GM10248 (cell line): ENCODE data around the gene RTF1.
"Not testable (repeated sequence)": the region's sequence is repeated elsewhere in the genome, so short reads cannot be mapped to it uniquely, and the experiment has no call there.

Experiments used
- CTCF ChIA-PET: fragments of 300-600 bp; sonication (Branson Sonifier 250); formaldehyde crosslinking; extraction: SDS; loops from one replicate; lab custom pipeline; 2021; ENCODE audit warnings: antibody characterized with exemption; lab: Yijun Ruan, JAX
- POLR2A ChIA-PET: fragments of 350-650 bp; sonication (Branson Sonifier 250); formaldehyde crosslinking; extraction: SDS; loops from one replicate; lab custom pipeline; 2020; ENCODE audit warnings: antibody characterized with exemption; lab: Yijun Ruan, JAX
- DNase-seq: peaks from one replicate; pipeline ENCODE4 v3.0.0; 2012; ENCODE audit errors: extremely low spot score
- CTCF ChIP-seq: IDR thresholded peaks from 2 replicates; pipeline ENCODE4 v1.5.1; 2012; ENCODE audit warnings: mild to moderate bottlenecking, low read depth; ENCODE audit errors: extremely low read depth, missing control alignments, control extremely low read depth

Gene RTF1

GRCh38 chr15:41462084-41462795, 45.3 kb downstream of the RTF1 start:
- POLR2A ChIA-PET = no interaction called here
- no peak for DNase-seq
- CTCF ChIA-PET = interaction anchor here (1.3 to 1.4 kb wide), 2 partner anchors 9 to 350 kb away, joined by 3 to 4 read pairs; no protein-coding TSS in a partner anchor
- TF ChIP-seq CTCF = no peak

- POLR2A ChIA-PET = interaction anchor here (0.6 kb wide), 2 partner anchors 21 to 78 kb away, joined by 3 read pairs; no protein-coding TSS in a partner anchor
These were observed 48.1 kb downstream of the RTF1 start for GRCh38 chr15:41464889-41465580.

GRCh38 chr15:41465822-41466421, 49.0 kb downstream of the RTF1 start:
- TF ChIP-seq CTCF = peak; percentile 82
- peak; percentile 52 for DNase-seq
- ChIA-PET POLR2A (interaction anchor here (0.6 kb wide), 1 partner anchor 30 kb away, joined by 6 read pairs; no protein-coding TSS in a partner anchor), CTCF (interaction anchor here (0.6 to 4.4 kb wide), 48 partner anchors 9 to 463 kb away, joined by 3 to 41 read pairs (median 4); partner anchors contain the start of genes ITPKA, LTK, MAPKBP1 and MGA)

More at GRCh38 chr15:41464889-41465580, 48.1 kb downstream of the RTF1 start:
- CTCF ChIA-PET = interaction anchor here (1.0 to 4.4 kb wide), 35 partner anchors 8 to 462 kb away, joined by 3 to 41 read pairs (median 5); partner anchors contain the start of genes ITPKA, LTK, MAPKBP1 and RPAP1
- DNase-seq = no peak
- no peak for TF ChIP-seq CTCF

- no peak for TF ChIP-seq CTCF
- ChIA-PET POLR2A (no interaction called here), CTCF (interaction anchor here (0.7 to 4.4 kb wide), 27 partner anchors 9 to 438 kb away, joined by 3 to 41 read pairs (median 9); partner anchors contain the start of genes ITPKA, LTK and RPAP1)
- no peak for DNase-seq
These were observed 49.8 kb downstream of the RTF1 start for GRCh38 chr15:41466711-41467110.

GRCh38 chr15:41469644-41470043, 52.7 kb downstream of the RTF1 start:
- CTCF ChIA-PET = interaction anchor here (0.7 to 1.8 kb wide), 6 partner anchors 10 to 342 kb away, joined by 3 to 6 read pairs (median 4); no protein-coding TSS in a partner anchor
- DNase-seq, POLR2A ChIA-PET: not testable (repeated sequence)

GRCh38 chr15:41473418-41473817, 56.5 kb downstream of the RTF1 start:
- DNase-seq = no peak
- TF ChIP-seq CTCF = no peak
- CTCF ChIA-PET = interaction anchor here (1.1 kb wide), 1 partner anchor 12 kb away, joined by 3 read pairs; no protein-coding TSS in a partner anchor
- POLR2A ChIA-PET = no interaction called here
